SKM-1 treated with dmso at 0.1 percent for 144 hours (cell line): ENCODE measurements around the gene CAPN13.
"Not testable (repeated sequence)": the region's sequence is repeated elsewhere in the genome, so short reads cannot be mapped to it uniquely, and the experiment has no call there.

ENCODE experiments used
- DNase-seq: peaks from one replicate; lab custom pipeline; 2025; ENCODE audit not compliant: unreplicated experiment; lab: John Stamatoyannopoulos, UW

CAPN13 gene

DNA sequence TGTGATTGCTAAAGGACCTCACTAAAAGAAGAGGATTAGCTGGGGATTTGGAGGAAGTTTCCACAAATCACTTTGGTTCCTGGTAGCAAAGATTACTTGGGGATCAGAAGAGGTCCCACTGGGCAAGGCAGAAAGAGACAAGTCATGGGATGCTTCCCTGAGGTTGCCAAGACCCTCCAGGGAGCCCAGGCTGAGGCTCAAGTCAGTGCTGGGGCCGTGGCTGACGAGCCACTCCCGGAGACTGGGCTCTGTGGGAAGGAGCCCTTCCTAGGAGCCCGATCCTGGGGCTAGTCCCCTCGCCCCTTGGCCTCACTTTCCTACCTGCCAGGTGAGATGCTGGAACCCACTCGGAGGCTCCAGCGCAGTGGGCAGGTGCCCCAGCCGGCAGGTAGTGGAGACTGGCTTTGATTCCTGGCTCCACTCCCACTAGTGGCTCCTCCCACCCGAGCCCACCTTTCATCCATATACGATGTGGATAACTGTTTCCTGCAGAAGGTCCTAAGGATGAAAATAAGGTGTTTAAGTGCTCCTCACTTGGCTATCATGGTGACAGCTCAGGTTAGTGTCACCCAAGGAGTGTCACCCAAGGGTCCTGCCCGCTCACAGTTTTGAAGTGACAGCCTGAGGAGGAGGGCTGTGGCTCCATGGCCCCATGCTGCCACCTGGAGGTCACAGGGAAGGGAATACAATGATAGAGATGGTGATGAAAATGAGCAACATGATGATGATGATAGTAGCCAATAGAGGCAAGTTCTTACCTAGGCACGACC, 100.5 kb downstream of the CAPN13 start:
- peak; percentile 61 for DNase-seq

DNA sequence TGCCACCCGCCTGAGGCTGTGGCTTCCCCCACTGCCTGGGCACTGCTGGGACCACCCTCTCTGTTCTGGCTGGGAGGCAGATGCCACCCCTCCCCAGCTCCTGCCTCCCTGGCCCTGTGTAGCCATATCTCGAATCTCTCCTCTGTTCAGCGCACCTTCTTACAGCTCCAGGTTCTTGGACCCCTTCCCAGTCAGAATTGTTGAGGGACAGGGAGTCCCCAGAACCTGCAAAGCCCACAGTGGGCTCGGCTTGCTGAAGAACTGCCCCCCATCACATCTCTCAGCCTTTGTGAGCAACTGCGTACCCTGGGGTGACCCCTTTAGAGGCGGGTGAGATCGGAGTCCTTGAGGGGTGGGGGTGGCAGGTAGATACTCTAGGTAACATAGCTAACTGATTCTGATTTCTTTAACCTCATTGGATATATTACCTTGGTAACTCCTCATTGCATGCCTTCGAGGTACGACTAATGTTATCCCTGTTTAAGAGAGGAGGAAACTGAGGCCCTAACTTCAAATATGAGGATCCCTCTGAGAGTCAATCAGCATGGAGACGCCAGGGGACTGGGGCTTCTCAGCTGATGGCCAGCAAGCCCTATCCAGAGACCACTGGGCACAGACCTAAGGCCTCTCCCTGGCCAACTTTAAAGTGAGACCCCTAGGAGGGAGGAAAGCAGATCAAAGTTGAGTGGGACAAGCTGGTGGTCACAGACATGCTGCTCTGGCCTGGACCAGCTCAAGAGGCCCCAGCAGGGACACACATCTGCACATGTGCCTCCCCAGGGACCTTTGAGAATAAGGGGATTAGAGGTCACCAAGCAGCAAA, 101.3 kb downstream of the CAPN13 start:
- no peak for DNase-seq

GRCh38 chr2:30705056-30705455, 102.2 kb downstream of the CAPN13 start:
- no peak for DNase-seq

DNA sequence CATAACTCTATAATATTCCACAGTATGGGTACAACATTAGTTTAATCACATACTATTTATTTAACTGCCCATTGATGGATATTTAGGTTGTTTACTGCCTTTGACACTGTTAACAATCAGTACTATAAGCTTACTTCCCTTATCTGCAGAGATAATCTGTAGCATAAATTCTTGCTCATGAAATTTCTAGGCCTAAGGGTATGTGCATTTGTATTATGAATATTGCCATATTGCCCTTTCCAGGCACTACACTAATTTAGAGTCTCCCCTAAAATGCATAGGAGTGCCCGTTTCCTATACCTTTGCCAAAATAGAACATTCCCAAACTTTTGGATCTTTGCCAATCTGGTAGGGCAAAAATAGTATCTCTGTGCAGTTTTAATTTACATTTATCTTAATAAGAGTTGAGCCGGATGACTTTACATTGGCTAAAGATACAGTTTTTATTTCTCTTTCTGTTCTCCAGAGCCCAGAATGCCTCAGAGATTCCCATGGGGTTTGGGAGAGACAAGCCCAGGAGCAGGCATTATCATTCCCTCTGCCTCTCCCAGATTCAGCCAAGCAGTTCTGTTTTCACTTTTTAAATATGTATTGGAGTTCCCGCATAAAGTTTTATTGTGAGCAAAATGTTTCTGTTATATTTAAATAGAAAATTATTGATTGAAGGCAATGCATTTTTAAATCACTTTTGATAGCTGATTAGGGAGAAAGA, 102.8 kb downstream of the CAPN13 start:
- no peak for DNase-seq

GRCh38 chr2:30702694-30703093, 104.6 kb downstream of the CAPN13 start:
- peak; percentile 94 for DNase-seq

DNA sequence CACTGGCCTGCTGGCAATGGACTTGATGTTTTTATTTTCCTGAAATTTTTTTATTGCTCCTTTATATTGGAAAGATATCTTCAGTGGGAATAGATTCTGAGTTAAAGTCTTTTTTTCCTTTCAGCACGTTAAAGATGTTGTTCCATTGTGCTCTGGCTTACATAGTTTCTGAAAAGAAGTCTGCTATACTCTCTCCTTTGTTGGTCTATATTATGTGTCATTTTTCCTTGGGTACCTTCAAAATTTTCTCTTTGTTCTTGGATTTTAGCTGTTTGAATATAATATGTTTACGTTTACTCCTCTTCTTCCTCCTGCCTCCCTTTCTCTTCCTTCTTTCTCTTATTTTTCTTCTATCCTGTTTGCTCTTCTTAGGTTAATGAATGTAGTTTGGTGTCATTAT, 105.5 kb downstream of the CAPN13 start:
- DNase-seq = peak; percentile 32

DNA sequence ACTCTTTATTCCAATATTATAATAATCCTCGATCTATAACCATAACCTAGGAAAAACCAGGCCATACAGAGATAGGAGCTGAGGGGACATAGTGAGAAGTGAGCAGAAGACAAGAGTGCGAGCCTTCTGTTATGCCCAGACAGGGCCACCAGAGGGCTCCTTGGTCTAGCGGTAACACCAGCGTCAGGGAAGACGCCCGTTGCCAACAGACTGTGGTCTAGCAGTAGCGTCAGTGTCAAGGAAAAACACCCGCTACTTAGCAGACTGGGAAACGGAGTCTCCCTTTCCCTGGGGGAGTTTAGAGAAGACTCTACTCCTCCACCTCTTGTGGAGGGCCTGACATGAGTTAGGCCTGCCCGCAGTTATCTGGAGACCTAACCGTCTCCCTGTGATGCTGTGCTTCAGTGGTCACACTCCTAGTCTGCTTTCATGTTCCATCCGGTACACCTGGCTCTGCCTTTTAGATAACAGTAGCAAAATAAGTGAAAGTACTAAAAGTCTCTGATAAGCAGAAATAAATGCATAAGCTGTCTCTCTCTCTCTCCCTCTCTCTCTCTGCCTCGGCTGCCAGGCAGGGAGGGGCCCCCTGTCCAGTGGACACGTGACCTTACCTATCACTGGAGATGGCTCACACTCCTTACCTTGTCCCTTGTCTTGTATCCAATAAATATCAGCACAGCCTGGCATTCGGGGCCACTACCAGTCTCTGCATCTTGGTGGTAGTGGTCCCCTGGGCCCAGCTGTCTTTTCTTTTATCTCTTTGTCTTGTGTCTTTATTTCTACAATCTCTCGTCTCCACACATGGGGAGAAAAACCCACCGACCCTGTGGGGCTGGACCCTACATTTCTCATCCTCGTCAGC, 109.8 kb downstream of the CAPN13 start:
- not testable (repeated sequence) for DNase-seq

- no peak for DNase-seq
These were observed 111.5 kb downstream of the CAPN13 start for GRCh38 chr2:30695749-30696148.

- DNase-seq = no peak
These were observed 112.8 kb downstream of the CAPN13 start for GRCh38 chr2:30694286-30695055.

- DNase-seq = no peak
These were observed 113.4 kb downstream of the CAPN13 start for GRCh38 chr2:30693821-30694281.

GRCh38 chr2:30692829-30693275, 114.4 kb downstream of the CAPN13 start:
- no peak for DNase-seq

- DNase-seq = no peak
These were observed 115.1 kb downstream of the CAPN13 start for GRCh38 chr2:30691948-30692828.

GRCh38 chr2:30691091-30691947, 115.9 kb downstream of the CAPN13 start:
- no peak for DNase-seq

GRCh38 chr2:30690126-30690561, 117.1 kb downstream of the CAPN13 start:
- no peak for DNase-seq

DNA sequence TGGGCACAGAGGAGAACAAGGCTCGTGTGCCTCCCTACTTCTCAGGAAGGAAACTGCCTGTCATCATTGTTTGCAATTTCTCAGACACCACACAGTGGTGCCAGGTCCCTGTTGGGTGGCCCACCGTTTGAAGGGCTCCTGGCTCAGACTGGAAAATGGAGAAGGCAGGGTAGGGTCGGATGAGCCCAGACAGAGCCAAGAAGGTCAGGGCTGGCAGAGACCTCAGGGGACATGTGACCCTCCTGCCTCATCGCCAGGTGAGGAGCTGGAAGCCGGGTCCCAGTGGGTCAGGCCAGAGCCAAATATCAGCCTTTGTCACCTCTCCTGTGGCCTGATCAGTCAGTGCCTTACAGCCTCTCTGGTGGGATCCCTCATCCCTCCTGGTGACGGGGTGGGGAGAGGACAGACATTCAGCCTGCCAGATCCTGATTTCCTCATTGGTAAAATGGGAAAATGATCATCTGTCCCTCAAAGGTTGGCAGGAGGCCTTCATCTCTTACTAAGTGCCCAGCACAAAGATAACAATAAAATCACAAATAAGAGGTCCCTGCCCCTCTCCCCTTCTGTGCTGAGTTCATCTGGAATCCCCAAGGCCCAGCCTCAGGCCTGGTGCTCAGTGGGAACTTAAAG, 117.6 kb downstream of the CAPN13 start:
- DNase-seq = no peak

DNA sequence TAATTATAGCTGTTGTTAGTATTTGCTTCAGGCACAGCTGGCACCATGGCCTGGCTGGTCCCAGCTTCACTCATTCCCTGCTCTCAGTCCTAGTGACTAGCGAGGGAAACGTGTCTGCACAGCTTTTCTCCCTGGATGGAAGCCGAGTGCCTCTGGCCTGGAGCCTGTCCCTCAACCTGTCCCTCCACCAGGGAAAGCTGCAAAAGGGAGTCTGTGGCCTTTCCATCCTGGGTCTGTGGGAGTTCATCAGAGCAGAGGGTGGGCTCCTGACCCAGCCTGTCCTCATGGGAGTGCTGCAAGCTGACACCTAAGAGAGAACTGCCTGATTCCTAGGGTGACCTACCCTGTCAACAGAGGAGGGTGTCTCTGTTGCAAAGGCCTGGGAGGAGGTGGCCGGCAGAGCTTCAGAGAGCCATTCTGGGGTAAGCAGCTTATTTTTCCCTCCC, 118.3 kb downstream of the CAPN13 start:
- no peak for DNase-seq

DNA sequence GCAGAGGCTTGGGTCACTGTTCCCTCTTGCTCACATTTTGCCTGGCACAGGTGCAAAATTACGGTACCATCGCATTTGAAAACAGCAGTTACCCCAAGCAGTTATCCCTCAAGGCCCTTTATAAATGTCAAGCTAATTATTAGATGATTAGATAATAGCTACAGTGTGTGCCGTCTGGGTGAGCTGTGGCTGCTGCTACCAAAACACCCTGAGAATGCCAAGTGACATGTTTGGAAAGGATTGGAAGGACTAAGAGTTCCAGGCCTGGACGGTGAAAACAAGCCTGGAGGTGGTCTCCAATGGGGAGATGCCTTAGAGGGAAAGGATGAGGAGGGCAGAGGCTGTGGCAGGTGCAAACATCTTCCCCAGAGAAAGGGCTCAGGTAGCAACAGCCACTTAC, 120.6 kb downstream of the CAPN13 start:
- DNase-seq = no peak
